ENCODE results near the gene TXN2. TPM values are rescaled to one million over a fixed set of nuclear protein-coding genes. Genes with fewer than 3 reads are reported as not detected.

The TXN2 gene
- total and polyA plus RNA-seq, 2 experiments from 2014 or later: 23.0 to 50.3 TPM

DNA sequence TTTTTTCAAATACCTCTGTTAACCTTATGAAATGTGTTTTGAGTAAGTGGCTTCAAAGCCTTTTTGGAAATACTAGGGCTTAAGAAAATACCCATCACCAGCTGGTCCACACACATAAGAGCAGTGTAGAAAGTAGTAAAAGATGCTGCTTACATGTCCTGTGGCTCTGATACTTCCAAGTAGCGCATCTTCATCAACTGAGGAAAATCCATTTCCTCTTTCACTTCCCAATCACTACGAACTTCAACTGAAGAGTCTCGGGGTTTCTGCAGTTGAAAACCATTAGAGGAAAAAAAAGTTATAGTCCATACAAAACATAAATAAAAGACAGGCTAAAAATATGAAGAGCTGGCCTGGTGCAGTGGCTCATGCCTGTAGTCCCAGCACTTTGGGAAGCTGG lies 39.0 kb upstream of the TXN2 start:
- Histone ChIP-seq H3K27me3 (ENCODE audit: insufficient read depth) (no peaks in the 10 kb centered on the region), H4K20me1 (replicated peaks; ENCODE audit: insufficient read depth) (peaks cover 11% of the 10 kb centered on the region; the same call in 1 of the 2 replicates), H3K36me3 (ENCODE audit: insufficient read depth) (peaks cover 98% of the 10 kb centered on the region), H3K4me1 (ENCODE audit: insufficient read depth) (no peaks in the 10 kb centered on the region), H3K4me2 (no peak overlapping the region), H3K9me2 (ENCODE audit: insufficient read depth) (no peaks in the 10 kb centered on the region), H3F3A (replicated peaks; ENCODE audit: low read depth) (peaks cover 18% of the 10 kb centered on the region; the same call in 1 of the 2 replicates), H3K4me3 (no peak overlapping the region), H3K79me2 (replicated peaks; ENCODE audit: insufficient read depth) (no peaks in the 10 kb centered on the region), H2AFZ (no peak overlapping the region), H3K27ac (ENCODE audit: low read depth) (no peak overlapping the region)
- Mint-ChIP-seq H3K4me3 (no peak overlapping the region), H3K9me3 (no peaks in the 10 kb centered on the region), H3K27ac (no peak overlapping the region), H3K27me3 (ENCODE audit: insufficient read depth, low read depth, poor library complexity) (peaks cover 5% of the 10 kb centered on the region), H3K36me3 (ENCODE audit: low read depth) (peaks cover 100% of the 10 kb centered on the region), H3K4me1 (no peaks in the 10 kb centered on the region)
- no peak for DNase-seq (ENCODE audit: low spot score)
- no peak for ATAC-seq
- TF ChIP-seq CREB1 (CRISPR knock-in tag; IDR thresholded peaks at IDR 0.05; ENCODE audit: low read depth): no peak
- no peak for TF ChIP-seq NANOG (IDR thresholded peaks at IDR 0.05; ENCODE audit: borderline replicate concordance)
- no peak for TF ChIP-seq JUNB (IDR thresholded peaks at IDR 0.05; ENCODE audit: unreplicated experiment)
- TF ChIP-seq, protein P1, sequence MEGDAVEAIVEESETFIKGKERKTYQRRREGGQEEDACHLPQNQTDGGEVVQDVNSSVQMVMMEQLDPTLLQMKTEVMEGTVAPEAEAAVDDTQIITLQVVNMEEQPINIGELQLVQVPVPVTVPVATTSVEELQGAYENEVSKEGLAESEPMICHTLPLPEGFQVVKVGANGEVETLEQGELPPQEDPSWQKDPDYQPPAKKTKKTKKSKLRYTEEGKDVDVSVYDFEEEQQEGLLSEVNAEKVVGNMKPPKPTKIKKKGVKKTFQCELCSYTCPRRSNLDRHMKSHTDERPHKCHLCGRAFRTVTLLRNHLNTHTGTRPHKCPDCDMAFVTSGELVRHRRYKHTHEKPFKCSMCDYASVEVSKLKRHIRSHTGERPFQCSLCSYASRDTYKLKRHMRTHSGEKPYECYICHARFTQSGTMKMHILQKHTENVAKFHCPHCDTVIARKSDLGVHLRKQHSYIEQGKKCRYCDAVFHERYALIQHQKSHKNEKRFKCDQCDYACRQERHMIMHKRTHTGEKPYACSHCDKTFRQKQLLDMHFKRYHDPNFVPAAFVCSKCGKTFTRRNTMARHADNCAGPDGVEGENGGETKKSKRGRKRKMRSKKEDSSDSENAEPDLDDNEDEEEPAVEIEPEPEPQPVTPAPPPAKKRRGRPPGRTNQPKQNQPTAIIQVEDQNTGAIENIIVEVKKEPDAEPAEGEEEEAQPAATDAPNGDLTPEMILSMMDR (conservative IDR thresholded peaks at IDR 0.05; ENCODE audit: low read depth in 2 of 2): no peak
- TF ChIP-seq ZNF114 (CRISPR knock-in tag; IDR thresholded peaks at IDR 0.05): no peak
- no peak for TF ChIP-seq ZNF331 (CRISPR knock-in tag; IDR thresholded peaks at IDR 0.05; ENCODE audit: low read depth)
- TF ChIP-seq ZNF462 (CRISPR knock-in tag; IDR thresholded peaks at IDR 0.05): no peak
- TF ChIP-seq EZH2 (IDR thresholded peaks at IDR 0.05; ENCODE audit: low read depth, unreplicated experiment): no peak
- TF ChIP-seq REST (IDR thresholded peaks at IDR 0.05; ENCODE audit: unreplicated experiment): no peak
- TF ChIP-seq EZH2phosphoT487 (IDR thresholded peaks at IDR 0.05; ENCODE audit: unreplicated experiment): no peak
- no peak for TF ChIP-seq STAT1 (IDR thresholded peaks at IDR 0.05; ENCODE audit: unreplicated experiment)
- TF ChIP-seq, protein P2, sequence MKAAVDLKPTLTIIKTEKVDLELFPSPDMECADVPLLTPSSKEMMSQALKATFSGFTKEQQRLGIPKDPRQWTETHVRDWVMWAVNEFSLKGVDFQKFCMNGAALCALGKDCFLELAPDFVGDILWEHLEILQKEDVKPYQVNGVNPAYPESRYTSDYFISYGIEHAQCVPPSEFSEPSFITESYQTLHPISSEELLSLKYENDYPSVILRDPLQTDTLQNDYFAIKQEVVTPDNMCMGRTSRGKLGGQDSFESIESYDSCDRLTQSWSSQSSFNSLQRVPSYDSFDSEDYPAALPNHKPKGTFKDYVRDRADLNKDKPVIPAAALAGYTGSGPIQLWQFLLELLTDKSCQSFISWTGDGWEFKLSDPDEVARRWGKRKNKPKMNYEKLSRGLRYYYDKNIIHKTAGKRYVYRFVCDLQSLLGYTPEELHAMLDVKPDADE (IDR thresholded peaks at IDR 0.05): no peak
- TF ChIP-seq POLR2AphosphoS5 (IDR thresholded peaks at IDR 0.05; ENCODE audit: low read depth): no peak

Measured in GM23338 (cell line).